GM23248 (cell line): ENCODE data around the gene TMEM266. TPM values are rescaled to one million over a fixed set of nuclear protein-coding genes. Genes with fewer than 3 reads are reported as not detected.
A peak's percentile ranks its signal among the peaks of the same experiment; 100 is the strongest.

Source experiments
- DNase-seq: peaks from one replicate; pipeline ENCODE4 v3.0.0-alpha.2; 2015
- H2AFZ ChIP-seq: fragments of 200-600 bp; sonication (generic); 2 replicates; pipeline ENCODE4 v1.6.1; 2016; ENCODE audit warnings: antibody characterized with exemption
- H3F3A ChIP-seq: fragments of 200-600 bp; sonication (generic); 2 replicates; pipeline ENCODE4 v1.6.1; 2016; ENCODE audit warnings: mild to moderate bottlenecking, antibody characterized with exemption, mixed run types; ENCODE audit not compliant: insufficient read depth
- H3K27ac ChIP-seq: fragments of 200-600 bp; sonication (generic); 2 replicates; pipeline ENCODE4 v1.5.1; 2016; ENCODE audit warnings: mild to moderate bottlenecking
- H3K27me3 ChIP-seq: fragments of 200-600 bp; sonication (generic); replicated peaks from 2 replicates; pipeline ENCODE4 v1.6.1; 2016; ENCODE audit warnings: mild to moderate bottlenecking; ENCODE audit not compliant: insufficient read depth
- H3K36me3 ChIP-seq: fragments of 200-600 bp; sonication (generic); 2 replicates; pipeline ENCODE4 v1.6.1; 2016; ENCODE audit warnings: low read depth, mild to moderate bottlenecking
- H3K4me1 ChIP-seq: fragments of 200-600 bp; sonication (generic); 2 replicates; pipeline ENCODE4 v1.6.1; 2016; ENCODE audit warnings: mild to moderate bottlenecking; ENCODE audit not compliant: insufficient read depth
- H3K4me2 ChIP-seq: fragments of 200-600 bp; sonication (generic); one replicate; pipeline ENCODE4 v1.6.1; 2016; ENCODE audit warnings: mild to moderate bottlenecking; ENCODE audit not compliant: unreplicated experiment
- H3K4me3 ChIP-seq: fragments of 200-600 bp; sonication (generic); 2 replicates; pipeline ENCODE4 v1.5.1; 2016; ENCODE audit warnings: mild to moderate bottlenecking
- H3K79me2 ChIP-seq: fragments of 200-600 bp; sonication (generic); 2 replicates; pipeline ENCODE4 v1.6.1; 2016; ENCODE audit warnings: mild to moderate bottlenecking; ENCODE audit not compliant: insufficient read depth
- H3K9ac ChIP-seq: fragments of 200-600 bp; sonication (generic); 2 replicates; pipeline ENCODE4 v1.6.1; 2016; ENCODE audit warnings: mild to moderate bottlenecking
- H3K9me2 ChIP-seq: fragments of 200-600 bp; sonication (generic); 2 replicates; pipeline ENCODE4 v1.6.1; 2016; ENCODE audit warnings: mixed run types, mild to moderate bottlenecking, moderate library complexity; ENCODE audit not compliant: insufficient read depth
- H3K9me3 ChIP-seq: fragments of 200-600 bp; sonication (generic); one replicate; pipeline ENCODE4 v1.6.1; 2017; ENCODE audit warnings: low read depth
- H4K20me1 ChIP-seq: fragments of 200-600 bp; sonication (generic); 2 replicates; pipeline ENCODE4 v1.6.0; 2016; ENCODE audit not compliant: insufficient read depth
- EZH2 ChIP-seq: fragments of 200-600 bp; sonication (generic); IDR thresholded peaks from 2 replicates; pipeline ENCODE4 v1.6.1; 2018; ENCODE audit warnings: antibody characterized with exemption, mild to moderate bottlenecking; ENCODE audit not compliant: insufficient read depth, poor library complexity, severe bottlenecking
- EZH2phosphoT487 ChIP-seq: fragments of 200-600 bp; sonication (generic); IDR thresholded peaks from 2 replicates; pipeline ENCODE4 v1.6.1; 2018; ENCODE audit warnings: antibody characterized with exemption, moderate library complexity, mild to moderate bottlenecking, low read depth; ENCODE audit not compliant: insufficient read depth
- WGBS, 2 experiments: methylation state at CpG; one replicate each; pipeline ENCODE4 v1.1.6; 2015 to 2017; ENCODE audit warnings: low lambda C conversion rate in 2 of 2, low coverage in 1 of 2; ENCODE audit errors: missing lambda C conversion rate in 2 of 2; 5-methylcytosine and 5-hydroxymethylcytosine counted together
- in situ Hi-C: fragments of 300-500 bp; cut with MboI; formaldehyde crosslinking; loops from 2 replicates; pipeline ENCODE4 v1.15.0; 2020
- polyA plus RNA-seq: library from polyadenylated mRNA; unstranded; fragments of >200 nt; fragmentation: Nextera tagmentation; extraction: Ambion mirVana; gene quantifications from 2 replicates; pipeline ENCODE4 v1.2.1, GENCODE V29; 2016
- total RNA-seq: library from RNA; depleted of rRNA; stranded (reverse); fragments of >200 nt; shearing (Covaris generic); gene quantifications from 2 replicates; pipeline ENCODE4 v1.2.3, GENCODE V29; 2014

TMEM266 gene
- total and polyA plus RNA-seq, 2 experiments from 2014 or later: not detected

DNA sequence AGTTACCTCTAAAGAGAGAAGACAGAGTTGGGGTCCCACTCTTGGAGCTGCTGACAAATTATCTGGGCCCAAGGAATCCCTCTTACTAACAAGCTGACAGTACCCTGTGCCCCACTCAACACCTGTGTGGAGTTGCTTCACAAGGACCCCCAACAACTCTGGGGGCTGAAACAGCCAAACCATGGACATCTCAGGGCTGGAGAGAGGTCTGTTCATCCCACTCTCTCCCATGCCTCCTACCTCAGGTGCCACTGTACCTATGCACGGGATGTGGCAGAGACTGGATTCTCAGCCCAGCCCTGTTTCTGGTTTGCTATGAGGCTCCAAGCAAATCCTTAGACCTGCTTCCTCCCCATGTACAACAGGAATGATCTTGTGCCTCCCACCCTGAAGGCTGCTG lies 149.7 kb downstream of the TMEM266 start:
- no peaks in the 10 kb centered on the region for H3F3A ChIP-seq
- peaks cover 6% of the 10 kb centered on the region; the same call in 1 of the 2 replicates for H3K36me3 ChIP-seq
- no peaks in the 10 kb centered on the region for H3K9me2 ChIP-seq
- no peaks in the 10 kb centered on the region for H3K4me1 ChIP-seq
- DNase-seq: no peak
- no peaks in the 10 kb centered on the region for H3K9me3 ChIP-seq
- no peak overlapping the region for H3K4me3 ChIP-seq
- H2AFZ ChIP-seq: no peak overlapping the region
- H3K4me2 ChIP-seq: no peak overlapping the region
- H3K9ac ChIP-seq: no peak overlapping the region
- no peak overlapping the region for H3K27ac ChIP-seq
- TF ChIP-seq EZH2 (no peak), EZH2phosphoT487 (no peak)
- H3K79me2 ChIP-seq: no peaks in the 10 kb centered on the region
- in situ Hi-C loops: no loop called here
- H3K27me3 ChIP-seq: no peaks in the 10 kb centered on the region
- 85 to 100% methylated on average over 1 of the region's 1 CpG for WGBS, 2 experiments
- no peaks in the 10 kb centered on the region for H4K20me1 ChIP-seq

DNA sequence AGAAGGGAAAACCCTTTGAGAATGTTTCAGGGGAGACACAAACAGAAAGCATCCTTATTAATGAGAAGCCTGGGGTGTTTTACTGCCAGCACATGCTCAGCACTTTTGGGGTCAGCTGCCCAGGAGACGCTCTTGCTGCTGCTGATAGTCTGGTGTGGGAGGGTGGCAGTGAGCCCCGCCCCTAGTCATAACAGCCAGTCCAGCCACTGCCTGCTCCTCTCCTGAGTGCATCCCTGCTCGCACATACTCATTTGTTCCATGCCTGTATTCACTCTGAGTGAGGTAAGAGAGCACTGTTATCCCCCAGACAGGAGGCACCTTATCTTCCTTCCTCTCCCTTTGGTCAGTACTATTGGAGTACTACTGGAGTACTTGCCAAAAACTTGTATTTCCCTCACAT lies 150.2 kb downstream of the TMEM266 start:
- Histone ChIP-seq H3K36me3 (peaks cover 10% of the 10 kb centered on the region; the same call in 1 of the 2 replicates), H2AFZ (no peak overlapping the region), H3K79me2 (no peaks in the 10 kb centered on the region), H3K4me2 (no peak overlapping the region), H3K27me3 (no peaks in the 10 kb centered on the region), H3F3A (no peaks in the 10 kb centered on the region), H3K4me1 (no peaks in the 10 kb centered on the region), H3K9me2 (no peaks in the 10 kb centered on the region), H4K20me1 (no peaks in the 10 kb centered on the region), H3K27ac (no peak overlapping the region), H3K9me3 (no peaks in the 10 kb centered on the region), H3K4me3 (no peak overlapping the region), H3K9ac (no peak overlapping the region)
- DNase-seq: no peak
- TF ChIP-seq EZH2phosphoT487: no peak
- no peak for TF ChIP-seq EZH2
- WGBS, 2 experiments: 96 to 98% methylated on average over 3 of the region's 3 CpGs
- in situ Hi-C loops: no loop called here

DNA sequence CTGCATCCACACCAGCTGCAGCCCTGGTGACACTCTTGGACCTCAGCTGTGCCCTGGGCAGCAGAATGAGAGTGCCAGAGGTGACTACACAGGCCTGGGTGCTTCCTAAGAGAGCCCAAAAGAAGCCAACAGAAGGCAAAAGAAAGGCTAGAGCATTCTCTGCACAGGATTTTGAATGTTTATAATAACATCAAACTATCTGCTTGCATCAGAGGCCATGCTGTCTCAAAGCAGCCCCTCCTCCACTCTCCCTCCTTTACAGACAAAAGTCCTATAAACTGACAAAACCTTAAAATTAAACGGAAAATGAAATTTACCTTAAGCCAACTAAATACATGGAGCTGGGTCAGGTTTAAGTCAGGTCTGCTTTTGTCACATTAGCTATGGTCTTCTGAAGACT lies 155.8 kb downstream of the TMEM266 start:
- no peaks in the 10 kb centered on the region for H3K9me3 ChIP-seq
- no peak for TF ChIP-seq EZH2phosphoT487
- TF ChIP-seq EZH2: no peak
- H3K27ac ChIP-seq: no peak overlapping the region
- H3K79me2 ChIP-seq: no peaks in the 10 kb centered on the region; the same call in 1 of the 2 replicates
- no peaks in the 10 kb centered on the region for H3K27me3 ChIP-seq
- H4K20me1 ChIP-seq: no peaks in the 10 kb centered on the region
- H3F3A ChIP-seq: no peaks in the 10 kb centered on the region
- no peak overlapping the region for H3K9ac ChIP-seq
- H3K4me3 ChIP-seq: no peak overlapping the region
- peaks cover 16% of the 10 kb centered on the region; the same call in 1 of the 2 replicates for H3K36me3 ChIP-seq
- in situ Hi-C loops: no loop called here
- no peak overlapping the region for H2AFZ ChIP-seq
- H3K4me1 ChIP-seq: peaks cover 12% of the 10 kb centered on the region; the same call in 1 of the 2 replicates
- H3K9me2 ChIP-seq: no peaks in the 10 kb centered on the region
- no peak overlapping the region for H3K4me2 ChIP-seq
- DNase-seq: no peak
- WGBS, 2 experiments: 71 to 73% methylated on average over 1 of the region's 1 CpG

DNA sequence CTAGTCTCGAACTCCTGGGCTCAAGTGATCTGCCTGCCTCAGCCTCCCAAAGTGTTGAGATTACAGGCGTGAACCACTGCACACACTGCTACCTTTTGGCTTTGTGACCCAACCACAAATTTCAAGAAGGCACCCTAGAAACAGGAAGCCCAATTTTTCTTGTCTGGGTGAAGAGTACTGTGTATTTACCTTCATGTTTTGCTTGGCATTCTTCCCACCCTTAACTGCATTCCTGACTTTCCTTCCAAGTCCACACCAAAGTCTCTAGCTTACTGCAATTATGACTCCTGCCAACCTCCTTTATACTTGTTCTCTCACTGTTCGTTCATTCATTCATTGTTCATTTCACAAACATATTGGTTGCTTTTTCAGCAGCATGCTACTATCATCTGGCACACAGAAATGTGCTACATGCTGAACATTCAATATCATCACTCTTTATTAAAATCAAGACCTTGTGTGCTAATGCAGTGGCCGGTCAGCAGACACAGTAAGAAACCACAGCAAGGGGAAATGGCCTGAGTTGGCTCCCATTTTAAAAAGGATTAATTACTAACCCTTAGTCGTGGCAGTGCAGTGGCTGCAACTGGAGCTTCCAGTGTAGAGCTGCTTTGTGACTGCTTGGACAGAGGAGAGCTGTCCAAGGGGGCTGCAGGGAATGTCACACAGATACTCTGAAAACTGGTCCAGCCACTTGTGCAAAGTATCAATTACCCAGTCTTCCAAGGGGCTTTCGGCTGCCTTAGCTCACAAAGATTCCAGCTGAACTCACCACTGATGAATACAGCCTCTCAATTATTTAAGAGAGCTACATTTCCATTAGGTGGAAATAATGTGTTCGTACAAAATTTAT lies 157.5 kb downstream of the TMEM266 start:
- 73 to 81% methylated on average over 7 of the region's 7 CpGs for WGBS, 2 experiments
- no peaks in the 10 kb centered on the region for H3F3A ChIP-seq
- no peaks in the 10 kb centered on the region; the same call in 1 of the 2 replicates for H3K79me2 ChIP-seq
- H3K36me3 ChIP-seq: peaks cover 16% of the 10 kb centered on the region; the same call in 1 of the 2 replicates
- TF ChIP-seq EZH2: no peak
- TF ChIP-seq EZH2phosphoT487: no peak
- in situ Hi-C loops: no loop called here
- H3K4me3 ChIP-seq: no peak overlapping the region
- H2AFZ ChIP-seq: no peak overlapping the region
- no peaks in the 10 kb centered on the region for H3K9me2 ChIP-seq
- no peak overlapping the region for H3K9ac ChIP-seq
- no peak overlapping the region for H3K27ac ChIP-seq
- no peaks in the 10 kb centered on the region for H3K27me3 ChIP-seq
- DNase-seq: peak; percentile 24
- no peaks in the 10 kb centered on the region for H3K9me3 ChIP-seq
- no peak overlapping the region for H3K4me2 ChIP-seq
- H3K4me1 ChIP-seq: peaks cover 12% of the 10 kb centered on the region; the same call in 1 of the 2 replicates
- H4K20me1 ChIP-seq: no peaks in the 10 kb centered on the region
